HG02970 (cell line): ENCODE data around the gene MYBBP1A.

Source experiments
- ATAC-seq: cut with Tn5 transposase; IDR thresholded peaks from one replicate; pipeline ENCODE4 v1.9.1; 2021; ENCODE audit warnings: mild to moderate bottlenecking, moderate library complexity, moderate number of reproducible peaks; ENCODE audit not compliant: unreplicated experiment, low FRiP score

Gene MYBBP1A

GRCh38 chr17:4574448-4575045, 19.4 kb upstream of the MYBBP1A start:
- ATAC-seq: no peak

GRCh38 chr17:4573669-4574068, 18.5 kb upstream of the MYBBP1A start:
- no peak for ATAC-seq

GRCh38 chr17:4573115-4573514, 17.9 kb upstream of the MYBBP1A start:
- no peak for ATAC-seq

- ATAC-seq: no peak
Observed at GRCh38 chr17:4572131-4572530, 16.9 kb upstream of the MYBBP1A start.

- no peak for ATAC-seq
Observed at GRCh38 chr17:4569591-4569990, 14.4 kb upstream of the MYBBP1A start.

- no peak for ATAC-seq
Observed at GRCh38 chr17:4566785-4567184, 11.6 kb upstream of the MYBBP1A start.

- no peak for ATAC-seq
Observed at GRCh38 chr17:4565209-4566141, 10.3 kb upstream of the MYBBP1A start.

GRCh38 chr17:4562015-4562969, 7.1 kb upstream of the MYBBP1A start:
- no peak for ATAC-seq

GRCh38 chr17:4560837-4561256, 5.7 kb upstream of the MYBBP1A start:
- no peak for ATAC-seq

- no peak for ATAC-seq
Observed at GRCh38 chr17:4560421-4560820, 5.2 kb upstream of the MYBBP1A start, which contains the start of gene GGT6. Gene GGT6 (minus strand): TSS chr17:4560577. CDS start chr17:4560521, 56 bp downstream.

- no peak for ATAC-seq
Observed at GRCh38 chr17:4559966-4560365, 4.8 kb upstream of the MYBBP1A start.

GRCh38 chr17:4559139-4559791, 4.1 kb upstream of the MYBBP1A start:
- ATAC-seq: no peak

- ATAC-seq: no peak
Observed at GRCh38 chr17:4558347-4558971, 3.3 kb upstream of the MYBBP1A start.

GRCh38 chr17:4557626-4558346, 2.6 kb upstream of the MYBBP1A start:
- ATAC-seq: no peak

- ATAC-seq: no peak
Observed at GRCh38 chr17:4556996-4557395, 1.8 kb upstream of the MYBBP1A start.

- no peak for ATAC-seq
Observed at GRCh38 chr17:4555873-4556759, 932 bp upstream of the MYBBP1A start.

- ATAC-seq: no peak
Observed at GRCh38 chr17:4554441-4554996, 665 bp downstream of the MYBBP1A start.

- ATAC-seq: no peak
Observed at GRCh38 chr17:4553669-4554068, 1.5 kb downstream of the MYBBP1A start.
